GM12878 (cell line): ENCODE measurements around the gene ITIH5.

Experiments
- CEBPB ChIP-seq, 2 experiments: fragments of 150-350 bp in 1 of 2; IDR thresholded peaks; 2 replicates each; pipeline ENCODE4 v1.6.1; 2012 to 2014; ENCODE audit warnings: low read depth in 2 of 2, low read length in 2 of 2, borderline replicate concordance in 1 of 2, inconsistent platforms in 1 of 2
- CTCF ChIP-seq, 3 experiments: IDR thresholded peaks in 2 of 3; conservative IDR thresholded peaks in 1 of 3; 2 replicates each; pipeline ENCODE4 v1.5.1; 2011; ENCODE audit warnings: low read depth in 3 of 3, low read length in 3 of 3, mild to moderate bottlenecking in 3 of 3, control low read depth in 2 of 3, moderate library complexity in 2 of 3, inconsistent platforms in 1 of 3, mixed read lengths in 1 of 3; ENCODE audit not compliant: control insufficient read depth in 2 of 3, insufficient read depth in 1 of 3; ENCODE audit errors: extremely low read depth in 1 of 3
- E2F8 ChIP-seq: fragments of 450-650 bp; IDR thresholded peaks from 2 replicates; pipeline ENCODE4 v1.6.1; 2018; ENCODE audit warnings: mild to moderate bottlenecking, low read depth, moderate library complexity; ENCODE audit not compliant: partially characterized antibody
- EZH2 ChIP-seq: IDR thresholded peaks from 2 replicates; pipeline ENCODE4 v1.6.1; 2012; ENCODE audit warnings: low read depth, mild to moderate bottlenecking, control low read depth, inconsistent platforms, low read length, borderline replicate concordance; ENCODE audit not compliant: control insufficient read depth
- MTA3 ChIP-seq: IDR thresholded peaks from 2 replicates; pipeline ENCODE4 v1.6.1; 2012; ENCODE audit warnings: low read length, inconsistent platforms, borderline replicate concordance
- POLR2AphosphoS5 ChIP-seq: IDR thresholded peaks from 2 replicates; pipeline ENCODE4 v1.6.1; 2011; ENCODE audit warnings: mild to moderate bottlenecking, low read length, inconsistent platforms
- SUPT20H ChIP-seq: IDR thresholded peaks from 2 replicates; pipeline ENCODE4 v1.6.1; 2011; ENCODE audit warnings: low read depth, mild to moderate bottlenecking, low read length, moderate library complexity, borderline replicate concordance; ENCODE audit not compliant: control insufficient read depth

- TF ChIP-seq MTA3: no peak
- TF ChIP-seq SUPT20H: no peak
- no peak for TF ChIP-seq E2F8
- no peak for TF ChIP-seq EZH2
- TF ChIP-seq POLR2AphosphoS5: no peak
- TF ChIP-seq CEBPB (IDR thresholded peaks at IDR 0.05; ENCODE audit: borderline replicate concordance in 1 of 2, low read depth in 2 of 2, low read length in 2 of 2): no peak
- TF ChIP-seq CTCF (IDR thresholded peaks at IDR 0.05 in 2 of 3, conservative IDR thresholded peaks at IDR 0.05 in 1 of 3; ENCODE audit: control insufficient read depth in 2 of 3, extremely low read depth in 1 of 3, insufficient read depth in 1 of 3, low read depth in 3 of 3, low read length in 3 of 3): no peak
Observed at GRCh38 chr10:7618461-7618860, 48.3 kb downstream of the ITIH5 start.
